DOHH2 (cell line): ENCODE measurements around the gene FNDC5.

Experiments
- H3F3A ChIP-seq: fragments of 200-600 bp; sonication (generic), shearing (Covaris generic); 2 replicates; pipeline ENCODE4 v1.6.0; 2016; ENCODE audit warnings: antibody characterized with exemption, mild to moderate bottlenecking; ENCODE audit not compliant: control insufficient read depth, insufficient read depth
- H3K27ac ChIP-seq: fragments of 200-600 bp; sonication (generic); 2 replicates; pipeline ENCODE4 v1.5.1; 2014; ENCODE audit warnings: low read depth, mild to moderate bottlenecking, low read length, moderate library complexity
- H3K27me3 ChIP-seq: fragments of 200-600 bp; sonication (generic); 2 replicates; pipeline ENCODE4 v1.6.1; 2014; ENCODE audit warnings: mild to moderate bottlenecking, low read length, mixed read lengths; ENCODE audit not compliant: control insufficient read depth
- H3K36me3 ChIP-seq: fragments of 200-600 bp; sonication (generic); 2 replicates; pipeline ENCODE4 v1.6.1; 2014; ENCODE audit warnings: mild to moderate bottlenecking, low read length, moderate library complexity, mixed read lengths; ENCODE audit not compliant: control insufficient read depth
- H3K4me1 ChIP-seq: fragments of 200-600 bp; sonication (generic); 2 replicates; pipeline ENCODE4 v1.6.1; 2014; ENCODE audit warnings: mild to moderate bottlenecking, low read length, mixed read lengths; ENCODE audit not compliant: control insufficient read depth
- H3K4me2 ChIP-seq: fragments of 200-600 bp; sonication (generic); 2 replicates; pipeline ENCODE4 v1.6.0; 2014; ENCODE audit warnings: mild to moderate bottlenecking, low read length, moderate library complexity
- H3K4me3 ChIP-seq: fragments of 200-600 bp; sonication (generic); 2 replicates; pipeline ENCODE4 v1.5.1; 2014; ENCODE audit warnings: mild to moderate bottlenecking, low read length, mixed read lengths
- H3K79me2 ChIP-seq: fragments of 200-600 bp; sonication (generic); 2 replicates; pipeline ENCODE4 v1.6.1; 2014; ENCODE audit warnings: mild to moderate bottlenecking, low read length, mixed read lengths; ENCODE audit not compliant: control insufficient read depth
- H3K9me2 ChIP-seq: fragments of 200-600 bp; sonication (generic); replicated peaks from 2 replicates; pipeline ENCODE4 v1.6.1; 2014; ENCODE audit warnings: mild to moderate bottlenecking, low read length, mixed read lengths; ENCODE audit not compliant: control insufficient read depth
- H3K9me3 ChIP-seq: fragments of 200-600 bp; sonication (generic); 2 replicates; pipeline ENCODE4 v1.6.1; 2014; ENCODE audit warnings: antibody characterized with exemption, low read length, mixed read lengths; ENCODE audit not compliant: control insufficient read depth, insufficient read depth
- H4K20me1 ChIP-seq: fragments of 200-600 bp; sonication (generic); 2 replicates; pipeline ENCODE4 v1.6.0; 2014; ENCODE audit warnings: low read depth, mild to moderate bottlenecking, antibody characterized with exemption, low read length, moderate library complexity; ENCODE audit not compliant: control insufficient read depth, insufficient read depth
- CTCF ChIP-seq: fragments of 200-600 bp; sonication (generic); IDR thresholded peaks from one replicate; pipeline ENCODE4 v1.5.1; 2014; ENCODE audit warnings: antibody characterized with exemption, mild to moderate bottlenecking, low read depth, low read length; ENCODE audit not compliant: poor library complexity, severe bottlenecking
- EZH2phosphoT487 ChIP-seq: fragments of 200-600 bp; sonication (generic); IDR thresholded peaks from 2 replicates; pipeline ENCODE4 v1.6.1; 2017; ENCODE audit warnings: borderline replicate concordance, mild to moderate bottlenecking, antibody characterized with exemption, low read length, moderate library complexity, mixed read lengths

The FNDC5 gene

DNA sequence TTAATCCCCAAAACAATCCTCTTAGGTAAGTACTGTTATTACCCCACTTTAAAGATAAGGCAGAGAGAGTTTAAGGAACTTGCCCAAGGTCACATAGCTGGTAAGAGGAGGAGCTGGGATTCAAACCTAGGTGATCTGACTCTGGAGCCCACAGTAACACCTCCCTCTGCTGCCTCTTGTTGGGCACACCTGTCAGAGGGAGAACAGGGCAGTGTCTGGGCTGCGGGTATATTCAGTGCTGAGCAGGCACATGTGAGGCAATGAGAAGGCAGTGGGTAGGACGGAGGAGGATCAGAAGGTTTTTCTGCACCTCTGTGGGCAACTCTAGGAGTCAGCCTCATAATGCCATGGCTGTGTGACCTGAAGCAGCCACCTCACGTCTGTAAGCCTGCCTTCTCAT, 17.4 kb upstream of the FNDC5 start:
- TF ChIP-seq EZH2phosphoT487 = no peak
- TF ChIP-seq CTCF = no peak
- Histone ChIP-seq H3K27me3 (peaks cover 25% of the 10 kb centered on the region; the same call in 1 of the 2 replicates), H4K20me1 (no peaks in the 10 kb centered on the region)

DNA sequence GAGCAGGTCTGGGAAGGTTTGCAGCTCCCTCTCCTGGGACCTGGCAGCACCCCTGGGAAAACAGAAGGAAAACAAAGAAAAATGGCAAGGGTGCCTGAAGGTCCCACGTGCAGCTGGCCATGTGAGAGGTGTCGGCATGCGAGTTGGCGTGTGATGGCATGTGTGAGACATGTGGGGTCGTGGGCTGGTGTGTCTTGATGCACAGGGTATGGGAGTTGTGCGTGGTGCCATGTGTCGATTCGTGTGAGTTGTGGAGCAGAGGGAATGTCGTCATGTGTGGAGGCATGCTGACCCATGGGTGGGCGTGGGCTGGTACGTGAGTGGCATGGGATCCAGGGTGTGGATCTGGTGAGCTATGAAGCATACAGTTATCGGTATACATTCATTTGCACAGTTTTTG, 16.9 kb upstream of the FNDC5 start:
- no peaks in the 10 kb centered on the region for H3K9me3 ChIP-seq
- H3K4me1 ChIP-seq = no peaks in the 10 kb centered on the region
- no peaks in the 10 kb centered on the region for H3F3A ChIP-seq
- H3K27me3 ChIP-seq = peaks cover 25% of the 10 kb centered on the region; the same call in 1 of the 2 replicates
- no peaks in the 10 kb centered on the region for H3K36me3 ChIP-seq
- no peaks in the 10 kb centered on the region for H3K79me2 ChIP-seq
- no peaks in the 10 kb centered on the region for H4K20me1 ChIP-seq
- H3K27ac ChIP-seq = no peak overlapping the region
- no peak for TF ChIP-seq CTCF
- TF ChIP-seq EZH2phosphoT487 = no peak
- H3K4me2 ChIP-seq = no peak overlapping the region
- no peaks in the 10 kb centered on the region for H3K9me2 ChIP-seq
- no peak overlapping the region for H3K4me3 ChIP-seq

More for the DNA sequence above, 17.4 kb upstream of the FNDC5 start:
- H3K4me3 ChIP-seq = no peak overlapping the region
- H3K36me3 ChIP-seq = no peaks in the 10 kb centered on the region
- H3K4me2 ChIP-seq = no peak overlapping the region
- no peaks in the 10 kb centered on the region for H3K4me1 ChIP-seq
- H3K79me2 ChIP-seq = no peaks in the 10 kb centered on the region
- no peaks in the 10 kb centered on the region for H3F3A ChIP-seq
- H3K9me3 ChIP-seq = no peaks in the 10 kb centered on the region
- H3K9me2 ChIP-seq = no peaks in the 10 kb centered on the region
- H3K27ac ChIP-seq = no peak overlapping the region

- H3K79me2 ChIP-seq = no peaks in the 10 kb centered on the region
- TF ChIP-seq EZH2phosphoT487 (no peak), CTCF (no peak)
- peaks cover 24% of the 10 kb centered on the region; the same call in 1 of the 2 replicates for H3K27me3 ChIP-seq
- H3K27ac ChIP-seq = no peak overlapping the region
- H3K4me2 ChIP-seq = no peak overlapping the region
- no peak overlapping the region for H3K4me3 ChIP-seq
- no peaks in the 10 kb centered on the region for H4K20me1 ChIP-seq
- H3F3A ChIP-seq = no peaks in the 10 kb centered on the region
- no peaks in the 10 kb centered on the region for H3K36me3 ChIP-seq
- no peaks in the 10 kb centered on the region for H3K4me1 ChIP-seq
- no peaks in the 10 kb centered on the region for H3K9me3 ChIP-seq
- no peaks in the 10 kb centered on the region for H3K9me2 ChIP-seq
Observed at GRCh38 chr1:32886828-32887414, 16.2 kb upstream of the FNDC5 start.
